ENCODE data around the gene TRAPPC3L.
"Not testable (repeated sequence)": the region's sequence is repeated elsewhere in the genome, so short reads cannot be mapped to it uniquely, and the experiment has no call there.

TRAPPC3L gene

DNA sequence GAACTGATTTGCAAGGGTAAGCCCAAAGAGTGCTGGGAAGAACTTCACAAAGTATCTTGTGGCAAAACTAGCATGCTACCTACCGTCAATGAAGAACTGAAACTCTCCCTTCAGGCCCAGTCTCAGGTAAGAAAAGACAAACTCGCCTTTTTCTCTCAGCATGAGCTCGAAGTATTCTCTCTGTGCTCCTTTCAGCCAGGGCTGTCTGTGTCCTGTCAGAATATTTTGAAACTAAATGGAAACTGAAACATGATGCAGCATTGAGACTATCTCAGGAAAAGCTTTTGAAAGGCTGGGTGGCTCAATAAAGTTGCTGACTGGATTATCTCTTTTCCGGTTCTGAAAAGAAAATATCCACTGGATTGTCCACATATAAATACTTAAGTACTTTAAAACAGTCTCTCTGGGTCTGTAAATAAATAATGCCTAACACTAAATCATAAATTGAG, 33.3 kb downstream of the TRAPPC3L start:
- peak; percentile 29 for DNase-seq

DNA sequence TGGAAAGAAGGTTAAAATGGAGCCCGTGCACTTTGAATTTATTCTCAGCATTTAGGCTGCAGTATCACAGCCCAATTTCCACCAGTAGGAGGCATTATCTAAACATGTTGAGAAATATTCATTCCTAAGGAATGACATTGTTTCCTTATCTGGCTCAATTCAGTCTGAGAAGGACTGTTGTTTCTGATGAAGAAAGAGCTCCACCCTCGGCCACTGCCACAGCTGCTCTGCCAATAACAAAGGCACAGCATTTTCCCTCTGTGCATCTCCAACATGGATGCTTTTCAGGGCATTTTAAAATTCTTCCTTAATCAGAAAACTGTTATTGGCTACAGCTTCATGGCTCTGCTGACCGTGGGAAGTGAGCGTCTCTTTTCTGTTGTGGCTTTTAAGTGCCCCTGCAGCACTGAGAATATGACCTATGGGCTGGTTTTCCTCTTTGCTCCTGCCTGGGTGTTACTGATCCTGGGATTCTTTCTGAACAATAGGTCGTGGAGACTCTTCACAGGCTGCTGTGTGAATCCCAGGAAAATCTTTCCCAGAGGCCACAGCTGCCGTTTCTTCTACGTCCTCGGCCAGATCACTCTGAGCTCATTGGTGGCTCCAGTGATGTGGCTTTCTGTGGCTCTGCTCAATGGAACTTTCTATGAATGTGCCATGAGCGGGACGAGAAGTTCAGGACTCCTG, 33.9 kb downstream of the TRAPPC3L start, which contains the start of gene CALHM5:
CALHM5 (plus strand) TSS at position 216 of the 687 bp plus-strand sequence; CDS start at position 274, 58 bp downstream.
- peak; percentile 14 for DNase-seq

DNA sequence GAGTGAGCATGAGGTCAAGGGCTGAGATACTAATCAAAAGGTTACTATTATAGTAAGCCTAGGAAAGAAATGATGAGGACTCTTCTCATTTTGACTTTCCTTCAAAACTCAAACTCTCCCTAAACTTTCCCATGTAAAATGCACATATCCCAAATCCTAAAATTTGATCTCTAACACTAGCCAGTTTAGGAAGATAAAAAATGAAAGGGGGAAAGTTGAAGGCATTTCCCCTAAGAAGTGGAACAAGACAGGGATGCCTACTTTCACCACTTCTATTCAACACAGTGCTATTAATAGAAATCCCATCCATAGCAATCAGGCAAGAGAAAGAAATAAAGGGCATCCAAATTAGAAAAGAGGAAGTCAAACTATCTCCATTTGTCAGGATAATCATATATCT, 37.0 kb downstream of the TRAPPC3L start:
- DNase-seq: no peak

DNA sequence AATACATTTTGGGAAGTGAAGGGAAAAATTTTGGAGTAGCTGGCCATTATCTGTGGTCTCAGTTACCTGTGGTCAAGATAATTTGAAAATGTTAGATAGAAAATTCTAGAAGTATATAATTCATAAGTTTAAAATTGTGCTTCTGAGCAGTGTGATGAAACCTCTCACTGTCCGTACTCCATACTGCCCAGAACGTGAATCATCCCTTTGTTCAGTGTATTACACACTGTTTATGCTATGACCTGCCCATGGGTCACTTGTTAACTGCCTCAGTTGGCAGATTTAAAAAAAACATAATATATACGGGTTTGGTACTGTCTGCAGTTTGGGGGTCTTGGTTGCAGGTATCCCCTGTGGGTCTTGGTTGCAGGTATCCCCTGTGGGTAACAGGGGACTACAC, 38.2 kb downstream of the TRAPPC3L start:
- no peak for DNase-seq

DNA sequence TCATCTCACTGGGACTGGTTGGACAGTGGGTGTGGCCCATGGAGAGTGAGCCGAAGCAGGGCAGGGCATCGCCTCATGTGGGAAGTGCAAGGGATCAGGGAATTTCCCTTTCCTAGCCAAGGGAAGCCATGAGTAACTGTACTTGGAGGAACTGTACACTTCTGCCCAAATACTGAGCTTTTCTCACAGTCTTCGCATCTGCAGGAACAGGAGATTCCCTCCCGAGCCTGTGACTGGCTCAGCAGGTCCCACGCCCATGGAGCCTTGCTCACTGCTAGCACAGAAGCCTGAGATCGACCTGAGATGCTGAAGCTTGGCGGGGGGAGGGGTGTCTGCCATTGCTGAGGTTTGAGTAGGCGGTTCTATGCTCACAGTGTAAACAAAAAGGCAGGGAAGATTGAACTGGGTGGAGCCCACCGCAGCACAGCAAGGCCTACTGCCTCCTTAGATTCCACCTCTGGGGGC, 44.5 kb downstream of the TRAPPC3L start:
- DNase-seq: peak; percentile 76

DNA sequence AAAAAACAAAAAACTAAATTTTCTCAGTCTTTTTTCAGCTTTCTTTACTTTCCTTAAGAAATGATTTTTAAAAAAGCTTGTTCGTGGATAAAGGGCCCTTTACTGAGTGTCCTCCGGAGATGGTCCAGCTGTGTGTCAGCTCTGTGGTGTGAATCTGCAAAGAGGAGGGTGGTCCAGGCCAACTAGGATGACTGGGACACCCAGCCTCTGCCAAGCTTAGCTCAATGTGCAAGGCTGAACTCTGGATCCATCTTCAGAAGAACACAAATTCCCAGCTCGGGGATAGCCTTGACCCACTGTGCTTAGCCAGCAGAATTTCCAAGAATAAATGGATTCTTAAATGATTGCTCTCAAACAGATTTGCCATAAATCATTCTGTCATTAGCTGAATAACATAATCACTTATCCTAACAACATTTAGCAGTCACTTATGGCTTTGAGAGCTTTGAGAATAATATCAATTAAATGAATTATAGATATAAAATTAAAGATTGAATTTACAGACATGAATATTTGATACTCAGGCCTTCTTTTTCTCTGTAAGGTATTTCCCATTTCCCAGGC, 48.3 kb downstream of the TRAPPC3L start:
- no peak for DNase-seq

DNA sequence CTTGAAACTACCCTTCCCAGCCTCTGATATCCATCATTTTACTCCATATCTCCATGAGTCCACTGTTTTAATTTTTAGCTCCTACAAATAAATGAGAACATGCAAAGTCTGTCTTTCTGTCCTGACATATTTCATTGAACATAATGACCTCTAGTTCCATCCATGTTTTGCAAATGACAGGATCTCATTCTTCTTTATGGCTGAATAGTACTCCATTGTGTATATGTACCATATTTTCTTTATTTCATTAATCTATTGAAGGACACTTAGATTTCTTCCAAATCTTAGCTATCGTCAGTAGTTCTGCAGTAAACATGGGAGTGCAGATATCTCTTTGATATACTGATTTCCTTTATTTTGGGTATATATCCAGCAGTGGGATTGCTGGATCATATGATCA, 50.3 kb downstream of the TRAPPC3L start:
- not testable (repeated sequence) for DNase-seq

DNA sequence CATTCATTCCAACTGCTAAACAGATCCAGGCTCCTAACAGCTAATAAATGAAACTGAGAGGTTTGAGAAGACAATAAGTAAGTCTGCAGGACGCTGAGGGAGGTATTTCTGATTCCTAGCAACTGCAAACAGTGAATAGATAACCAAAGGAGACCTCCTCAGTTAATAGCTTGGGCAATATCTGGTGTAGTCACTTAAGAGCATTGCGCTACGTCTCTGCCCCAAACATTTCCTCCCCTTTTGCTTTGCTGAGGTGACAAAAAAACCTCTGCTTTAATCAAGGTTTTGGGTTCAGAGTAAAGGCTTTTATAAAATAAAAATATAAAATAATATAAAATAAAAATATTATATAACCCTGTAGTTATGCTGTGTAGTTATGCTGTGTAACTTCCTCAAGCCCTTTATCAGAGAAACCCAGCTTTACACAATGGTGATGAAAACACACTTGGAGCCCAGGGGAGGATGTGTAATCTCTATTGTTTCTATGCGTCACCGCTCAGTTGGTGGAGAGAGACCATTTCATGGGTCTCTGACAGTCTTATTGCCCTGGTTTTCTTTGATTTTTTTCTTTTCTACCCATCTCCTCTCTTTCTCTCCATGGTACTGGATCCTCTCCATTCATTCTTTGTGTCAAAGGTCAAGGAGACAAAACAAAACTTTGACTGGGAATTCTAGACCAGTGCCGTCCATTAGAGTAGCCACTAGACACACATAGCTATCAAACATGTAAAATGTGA, 53.0 kb downstream of the TRAPPC3L start:
- peak; percentile 73 for DNase-seq

DNA sequence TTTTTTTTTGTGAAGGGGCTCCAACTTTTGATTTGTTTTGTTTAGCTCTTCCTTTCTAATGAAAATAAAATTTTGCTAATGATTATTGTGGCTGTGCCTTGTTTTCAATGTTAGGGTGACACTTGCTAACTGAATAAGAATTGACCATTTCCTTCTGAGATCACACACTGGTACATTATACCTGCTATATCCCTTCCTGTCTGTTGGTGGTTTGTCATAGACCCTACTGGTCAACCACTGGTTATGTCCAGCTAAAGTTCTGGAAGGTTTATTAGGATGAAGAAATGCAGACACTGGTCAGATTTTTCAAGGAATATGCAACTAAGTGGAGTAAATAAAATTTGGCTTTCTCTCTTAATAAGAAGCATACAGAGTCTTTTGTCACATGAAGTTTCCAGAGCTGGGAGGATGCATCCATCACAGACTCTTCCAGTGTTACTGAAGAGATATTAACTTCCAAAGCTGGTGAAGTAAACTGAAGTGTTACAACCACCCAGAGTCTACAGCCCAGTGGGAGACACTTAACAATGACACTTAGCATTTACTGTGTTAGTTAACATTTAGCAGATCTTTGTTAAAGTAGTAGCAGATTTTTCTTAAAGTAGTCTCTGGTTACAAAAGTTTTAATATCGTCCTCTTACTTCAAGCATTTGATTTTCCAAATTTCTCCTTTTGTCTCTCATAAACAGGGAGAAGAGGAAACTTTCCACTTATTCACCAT, 53.7 kb downstream of the TRAPPC3L start:
- no peak for DNase-seq

DNA sequence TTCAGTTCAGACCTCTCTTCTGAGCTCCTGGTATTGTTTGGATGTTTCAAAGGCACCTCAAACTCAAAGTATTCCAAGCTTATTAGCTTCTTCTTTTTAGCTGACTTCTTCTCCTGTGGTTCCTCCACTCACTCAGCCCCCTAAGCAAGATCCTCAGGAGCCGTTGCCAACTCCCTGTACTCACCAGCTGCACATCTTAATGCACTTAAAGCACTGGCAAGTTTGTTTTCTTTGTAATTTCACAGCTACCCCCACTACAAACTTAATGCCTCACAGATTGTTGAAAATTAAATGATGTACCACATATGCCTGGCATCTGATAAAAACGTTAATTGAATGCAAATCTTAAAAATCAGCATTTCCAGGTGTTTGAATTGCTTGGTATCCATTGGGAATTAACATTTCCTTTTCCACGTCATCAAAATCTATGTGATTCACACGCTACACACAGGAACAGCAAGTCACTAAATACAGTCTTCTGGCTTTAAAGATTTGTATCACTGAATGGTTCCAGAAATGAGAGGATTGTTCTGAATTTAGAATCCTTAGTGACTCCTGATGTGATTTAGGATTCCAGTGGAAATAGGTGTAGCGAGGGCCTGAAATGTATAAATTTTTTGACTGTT, 59.8 kb downstream of the TRAPPC3L start:
- DNase-seq: no peak

DNA sequence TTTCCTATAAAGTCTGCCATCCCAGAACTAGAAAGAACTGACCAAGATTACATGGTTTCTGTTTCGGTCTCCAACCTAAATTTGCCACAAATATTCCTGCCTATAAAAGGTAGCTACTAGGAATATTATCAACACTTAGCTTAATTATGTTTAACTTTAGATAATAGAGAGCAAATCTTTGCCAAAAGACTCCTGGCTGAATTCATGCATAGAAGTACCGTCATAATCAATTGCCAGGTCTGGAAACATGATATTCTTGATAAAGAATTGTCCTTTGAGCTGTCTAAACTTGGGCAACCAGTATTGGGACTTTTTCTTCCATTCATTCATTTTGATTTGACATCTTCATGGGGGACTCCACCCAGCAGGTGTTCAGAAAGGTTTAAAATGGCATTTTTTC, 61.9 kb downstream of the TRAPPC3L start:
- DNase-seq: no peak

DNA sequence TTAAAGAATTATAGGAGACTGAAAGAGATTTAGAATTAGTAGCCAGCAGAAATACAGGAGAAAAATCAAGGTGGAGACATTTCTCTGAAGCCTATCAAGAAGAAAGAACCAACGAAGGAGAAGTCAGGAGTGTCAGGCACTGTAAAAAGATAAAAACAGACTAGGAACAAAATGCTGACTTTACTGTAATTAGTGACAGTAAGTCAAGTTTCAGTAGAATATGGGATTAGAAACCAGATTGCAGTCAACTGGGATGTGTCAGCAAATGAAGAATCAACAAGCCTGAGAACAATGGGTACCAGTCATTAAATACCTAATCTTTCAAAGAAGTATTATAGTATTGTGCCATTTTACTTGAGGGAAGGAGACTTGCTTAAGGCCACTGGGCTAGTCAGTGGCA, 62.7 kb downstream of the TRAPPC3L start:
- DNase-seq: no peak

DNA sequence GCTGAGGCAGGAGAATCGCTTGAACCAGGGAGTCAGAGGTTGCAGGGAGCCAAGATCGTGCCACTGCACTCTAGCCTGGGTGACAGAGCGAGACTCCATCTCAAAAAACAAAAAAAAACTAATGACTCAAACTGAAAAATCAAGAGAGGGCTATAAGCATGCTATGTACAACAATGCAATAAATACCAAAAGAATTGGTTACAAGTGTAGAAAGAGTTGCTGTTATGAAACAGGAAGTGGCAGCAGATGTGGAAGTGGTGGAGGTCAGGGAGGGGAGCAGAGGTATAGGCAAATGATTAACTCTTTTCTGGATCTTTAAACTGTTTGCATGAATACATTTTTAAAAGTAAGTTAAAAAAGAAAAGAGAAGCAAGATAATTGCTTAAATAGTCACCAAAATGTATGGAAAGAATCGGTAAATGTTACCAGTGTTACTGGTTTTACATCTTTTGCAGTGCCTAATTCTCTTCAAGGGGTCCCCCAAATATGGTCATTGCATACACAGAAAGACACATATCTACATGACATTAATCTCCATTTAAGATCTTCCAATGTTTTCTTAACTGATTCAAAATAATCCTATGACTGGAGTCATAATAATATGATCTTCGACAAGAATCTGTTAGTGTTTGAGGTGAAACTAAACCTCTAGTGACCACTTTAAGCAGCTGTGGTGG, 69.3 kb downstream of the TRAPPC3L start:
- peak; percentile 70 for DNase-seq

DNA sequence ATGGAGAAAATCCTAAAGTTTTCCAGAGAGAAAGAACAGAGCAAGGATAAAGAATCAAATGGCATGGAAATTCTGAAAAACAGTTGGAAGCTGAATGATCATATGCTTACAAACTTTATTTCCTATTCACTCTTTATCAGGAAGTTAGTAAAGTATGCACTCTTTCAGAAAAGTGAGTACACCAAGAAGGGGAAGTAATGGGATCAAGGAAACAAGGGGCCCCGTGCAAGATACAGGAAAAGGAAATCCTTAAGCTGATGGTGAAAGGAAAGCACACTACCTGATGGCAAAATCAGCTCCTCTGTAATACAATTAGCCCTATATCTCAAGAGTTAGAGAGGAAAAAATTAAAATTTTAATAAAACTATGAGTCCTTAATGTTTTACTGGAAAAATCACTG, 70.3 kb downstream of the TRAPPC3L start:
- peak; percentile 32 for DNase-seq

DNA sequence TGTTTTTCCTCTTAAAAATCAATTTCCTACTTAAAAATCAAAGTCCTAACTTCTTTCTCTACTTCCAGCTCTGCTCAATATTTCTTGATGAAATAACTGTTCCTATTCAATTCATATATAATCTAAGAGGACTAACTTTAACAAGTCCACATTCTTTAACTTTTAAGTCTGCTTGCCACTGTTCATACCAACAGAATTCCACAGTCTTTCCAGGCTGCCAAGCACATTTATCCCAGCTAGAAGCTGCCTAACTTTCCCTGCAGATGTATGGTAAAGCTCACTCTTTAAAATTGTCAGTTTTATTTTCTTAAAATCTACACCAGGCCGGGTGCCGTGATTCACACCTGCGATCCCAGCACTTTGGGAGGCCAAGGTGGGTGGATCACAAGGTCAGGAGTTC, 72.8 kb downstream of the TRAPPC3L start:
- DNase-seq: no peak

DNA sequence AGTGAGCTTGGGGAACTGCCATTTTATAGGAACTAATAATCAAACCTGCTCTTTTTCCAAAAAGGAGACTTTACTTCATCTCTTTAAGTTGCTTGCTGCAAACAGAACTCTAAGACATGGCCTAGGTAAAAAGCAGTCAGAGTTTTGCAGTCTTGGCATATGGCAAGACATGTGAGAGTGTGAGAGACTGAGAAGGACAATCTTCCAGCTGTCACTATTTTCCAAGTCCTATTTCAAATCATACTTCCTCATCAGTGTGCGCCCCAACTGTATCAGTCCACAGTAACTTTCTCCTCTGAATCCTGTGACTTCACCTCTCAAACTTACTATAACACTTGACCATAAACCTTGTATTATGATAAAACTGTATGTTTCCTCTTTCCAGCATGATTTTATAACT, 74.0 kb downstream of the TRAPPC3L start:
- no peak for DNase-seq

DNA sequence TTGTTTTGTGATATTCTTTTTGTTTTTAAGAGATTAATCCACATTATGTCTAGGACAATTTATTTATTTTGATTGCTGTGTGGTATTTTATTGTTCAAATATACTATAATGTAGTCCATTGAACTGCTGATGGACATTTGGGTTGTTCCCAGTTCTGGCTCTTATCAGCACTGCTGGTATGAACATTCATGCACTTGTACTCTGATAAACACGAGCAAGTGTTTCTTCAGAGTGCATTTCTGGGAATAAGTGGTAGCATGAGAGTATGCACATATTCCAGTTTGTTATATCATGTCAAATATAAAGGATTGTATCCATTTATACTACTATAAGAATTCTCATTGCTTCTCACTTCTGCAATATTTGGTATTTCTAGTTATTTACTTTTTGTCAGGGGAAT, 77.2 kb downstream of the TRAPPC3L start:
- DNase-seq: no peak

DNA sequence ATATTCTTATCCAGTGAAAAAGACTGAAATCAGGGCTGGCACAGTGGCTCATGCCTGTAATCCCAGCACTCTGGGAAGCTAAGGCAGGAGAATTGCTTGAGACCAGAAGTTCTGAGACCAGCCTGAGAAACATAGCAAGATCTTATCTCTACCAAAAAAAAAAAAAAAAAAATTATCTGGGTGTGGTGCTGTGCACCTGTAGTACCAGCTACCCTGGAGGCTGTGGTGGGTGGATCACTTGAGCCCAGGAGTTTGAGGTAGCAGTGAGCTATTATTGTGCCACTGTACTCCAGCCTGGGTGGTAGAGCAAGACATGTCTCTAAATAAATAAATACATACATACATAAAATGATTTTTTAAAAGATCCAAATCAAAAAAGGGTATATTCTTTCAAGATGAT, 78.0 kb downstream of the TRAPPC3L start:
- DNase-seq: no peak

DNA sequence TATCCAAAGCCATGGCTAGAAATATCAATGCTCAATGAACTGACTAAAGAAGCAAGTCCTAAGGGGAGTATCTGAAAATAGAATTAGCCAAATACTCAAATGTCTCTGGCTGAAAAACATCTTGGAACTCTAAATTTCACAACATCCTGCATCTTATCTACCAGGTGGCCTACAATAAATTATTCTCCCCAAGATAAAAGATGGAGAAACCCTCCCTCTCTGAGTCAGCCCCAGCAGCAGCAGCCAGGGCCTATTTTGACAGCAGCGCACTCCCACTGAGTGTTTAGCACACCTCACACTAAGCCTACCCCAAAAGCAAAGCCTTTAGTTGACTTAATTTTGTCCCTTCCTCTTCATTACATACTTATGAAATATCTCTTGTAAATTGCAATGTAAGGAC, 78.4 kb downstream of the TRAPPC3L start:
- no peak for DNase-seq

DNA sequence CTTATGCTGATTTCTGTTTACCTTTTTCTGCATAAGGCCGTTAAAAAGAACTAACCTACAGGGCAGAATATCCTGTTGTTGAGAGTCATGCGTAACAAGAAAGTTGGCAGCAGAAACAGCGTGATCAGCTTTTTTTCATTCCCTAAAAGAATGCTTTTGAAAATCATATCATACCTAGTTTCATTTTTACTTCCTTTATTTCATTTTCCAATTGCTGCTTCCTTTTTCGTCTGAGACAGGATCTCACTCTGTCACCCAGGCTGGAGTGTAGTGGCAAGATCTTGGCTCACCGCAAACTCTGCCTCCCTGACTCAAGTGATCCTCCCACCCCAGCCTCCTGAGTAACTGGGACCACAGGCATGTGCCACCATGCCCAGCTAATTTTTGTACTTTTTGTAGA, 80.2 kb downstream of the TRAPPC3L start:
- peak; percentile 90 for DNase-seq

DNA sequence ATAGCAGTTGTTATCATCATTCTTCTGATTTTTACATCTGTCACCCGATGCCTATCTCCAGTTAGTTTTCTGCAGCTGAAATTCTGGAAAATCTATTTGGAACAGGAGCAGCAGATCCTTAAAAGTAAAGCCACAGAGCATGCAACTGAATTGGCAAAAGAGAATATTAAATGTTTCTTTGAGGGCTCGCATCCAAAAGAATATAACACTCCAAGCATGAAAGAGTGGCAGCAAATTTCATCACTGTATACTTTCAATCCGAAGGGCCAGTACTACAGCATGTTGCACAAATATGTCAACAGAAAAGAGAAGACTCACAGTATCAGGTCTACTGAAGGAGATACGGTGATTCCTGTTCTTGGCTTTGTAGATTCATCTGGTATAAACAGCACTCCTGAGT, 82.2 kb downstream of the TRAPPC3L start:
- DNase-seq: no peak
